Uterus (tissue), 2 donors: ENCODE results near the gene CPED1.

ENCODE experiments used
- CTCF ChIP-seq, 4 experiments: fragments of 200-600 bp in 2 of 4; fragments of 450-650 bp in 2 of 4; sonication (generic) in 2 of 4; IDR thresholded peaks; one replicate each; pipeline ENCODE4 v1.5.1; 2016 to 2019; ENCODE audit warnings: antibody characterized with exemption in 4 of 4, mild to moderate bottlenecking in 2 of 4, moderate library complexity in 1 of 4
- POLR2A ChIP-seq, 2 donors: fragments of 450-650 bp; IDR thresholded peaks; one replicate each; pipeline ENCODE4 v1.6.1; 2016; ENCODE audit warnings: antibody characterized with exemption in 2 of 2, mild to moderate bottlenecking in 1 of 2, moderate library complexity in 1 of 2

GRCh38 chr7:120991161-120991560 lies 2.6 kb downstream of the CPED1 start:
- TF ChIP-seq CTCF (IDR thresholded peaks at IDR 0.05), result no peak
- TF ChIP-seq POLR2A (IDR thresholded peaks at IDR 0.05), result no peak
